Testis (tissue), 2 donors: Measurements from ENCODE around the gene ADAMTSL1.

Source experiments
- POLR2A ChIP-seq: fragments of 450-650 bp; IDR thresholded peaks from one replicate; pipeline ENCODE4 v1.6.1; 2017; ENCODE audit warnings: antibody characterized with exemption, mild to moderate bottlenecking, moderate library complexity
- TF ChIP-seq, protein P1 (sequence below), 3 experiments: fragments of 450-650 bp in 2 of 3; fragments of 200-600 bp in 1 of 3; sonication (generic) in 1 of 3; IDR thresholded peaks; one replicate each; pipeline ENCODE4 v1.5.1; 2016 to 2019; ENCODE audit warnings: antibody characterized with exemption in 3 of 3, mild to moderate bottlenecking in 2 of 3, moderate library complexity in 1 of 3

DNA sequence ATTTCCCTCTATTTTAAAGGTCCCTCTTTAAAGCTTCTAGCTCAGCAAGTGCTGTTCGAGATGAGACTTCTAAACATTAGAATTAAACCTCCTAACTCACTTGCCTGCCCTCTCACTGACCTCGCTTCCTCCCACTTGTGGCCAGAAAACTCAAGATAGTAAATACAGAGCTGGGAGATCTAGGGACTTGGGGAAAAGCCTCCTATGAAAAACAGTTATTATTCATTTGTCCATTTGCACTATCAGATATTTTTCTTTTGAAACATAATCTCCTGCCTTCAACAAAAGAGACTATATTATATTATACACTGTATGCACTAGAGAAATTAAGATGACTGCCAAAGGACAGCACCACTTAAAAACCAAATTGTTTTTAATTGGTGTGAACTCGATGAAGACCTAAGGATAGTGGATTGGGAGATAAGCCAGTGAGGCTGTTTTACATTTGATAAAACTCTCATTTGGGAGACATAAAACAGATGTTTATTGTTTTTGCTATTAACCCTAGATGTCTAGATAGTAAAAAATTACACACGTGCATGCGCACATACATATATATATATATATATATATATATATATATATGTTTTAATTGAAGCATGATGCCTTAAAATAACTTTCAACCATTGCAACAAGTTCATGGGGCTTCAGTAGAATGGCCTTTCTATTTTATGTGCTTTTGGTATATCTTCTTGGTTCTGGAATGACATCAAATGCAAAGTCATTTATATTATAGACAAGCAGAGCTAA, 229.4 kb downstream of the ADAMTSL1 start:
- no peak for TF ChIP-seq POLR2A
- TF ChIP-seq, protein P1, sequence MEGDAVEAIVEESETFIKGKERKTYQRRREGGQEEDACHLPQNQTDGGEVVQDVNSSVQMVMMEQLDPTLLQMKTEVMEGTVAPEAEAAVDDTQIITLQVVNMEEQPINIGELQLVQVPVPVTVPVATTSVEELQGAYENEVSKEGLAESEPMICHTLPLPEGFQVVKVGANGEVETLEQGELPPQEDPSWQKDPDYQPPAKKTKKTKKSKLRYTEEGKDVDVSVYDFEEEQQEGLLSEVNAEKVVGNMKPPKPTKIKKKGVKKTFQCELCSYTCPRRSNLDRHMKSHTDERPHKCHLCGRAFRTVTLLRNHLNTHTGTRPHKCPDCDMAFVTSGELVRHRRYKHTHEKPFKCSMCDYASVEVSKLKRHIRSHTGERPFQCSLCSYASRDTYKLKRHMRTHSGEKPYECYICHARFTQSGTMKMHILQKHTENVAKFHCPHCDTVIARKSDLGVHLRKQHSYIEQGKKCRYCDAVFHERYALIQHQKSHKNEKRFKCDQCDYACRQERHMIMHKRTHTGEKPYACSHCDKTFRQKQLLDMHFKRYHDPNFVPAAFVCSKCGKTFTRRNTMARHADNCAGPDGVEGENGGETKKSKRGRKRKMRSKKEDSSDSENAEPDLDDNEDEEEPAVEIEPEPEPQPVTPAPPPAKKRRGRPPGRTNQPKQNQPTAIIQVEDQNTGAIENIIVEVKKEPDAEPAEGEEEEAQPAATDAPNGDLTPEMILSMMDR (IDR thresholded peaks at IDR 0.05): no peak
